ENCODE results near the gene HLA-E. TPM values are rescaled to one million over a fixed set of nuclear protein-coding genes. Genes with fewer than 3 reads are reported as not detected.

Gene HLA-E
- total RNA-seq, 1 donor from 2014 or later, result 89.9 TPM

GRCh38 chr6:30542915-30543314 is 53.6 kb downstream of the HLA-E start:
- TF ChIP-seq CTCF (IDR thresholded peaks at IDR 0.05), result peak; percentile 25
- Mint-ChIP-seq H3K4me3 (ENCODE audit: unreplicated experiment) (no peak overlapping the region), H3K9me3 (ENCODE audit: low read depth) (no peaks in the 10 kb centered on the region), H3K27ac (ENCODE audit: unreplicated experiment) (no peak overlapping the region), H3K27me3 (ENCODE audit: low read depth) (no peaks in the 10 kb centered on the region), H3K4me1 (ENCODE audit: low read depth) (peaks cover 19% of the 10 kb centered on the region), H3K36me3 (ENCODE audit: low read depth) (peaks cover 3% of the 10 kb centered on the region)
- DNase-seq (ENCODE audit: low spot score), result no peak

Other genes with a start within 250 kb of the HLA-E start
- 12.5 to 14.8 TPM (median 13.7 TPM) in 3 replicates for gene TRIM39, start 162.6 kb upstream of the HLA-E start, total RNA-seq
- 38.4 to 41.8 TPM (median 39.7 TPM) in 3 replicates for gene RPP21, start 144.4 kb upstream of the HLA-E start, total RNA-seq
- gene GNL1, start 67.0 kb downstream of the HLA-E start, total RNA-seq, result 57.7 to 76.7 TPM (median 61.5 TPM) in 3 replicates
- 8.6 to 13.6 TPM (median 9.9 TPM) in 3 replicates for gene PRR3, start 67.8 kb downstream of the HLA-E start, total RNA-seq
- gene ABCF1, start 81.9 kb downstream of the HLA-E start, total RNA-seq, result 51.9 to 66.1 TPM (median 53.0 TPM) in 3 replicates
- gene PPP1R10, start 127.7 kb downstream of the HLA-E start, total RNA-seq, result 57.1 to 64.5 TPM (median 58.2 TPM) in 3 replicates
- gene MRPS18B, start 128.3 kb downstream of the HLA-E start, total RNA-seq, result 23.3 to 25.4 TPM (median 24.7 TPM) in 3 replicates
- 11.4 to 18.7 TPM (median 12.5 TPM) in 3 replicates for gene ATAT1, start 137.4 kb downstream of the HLA-E start, total RNA-seq
- gene C6orf136, start 157.6 kb downstream of the HLA-E start, total RNA-seq, result 11.5 to 18.3 TPM (median 13.4 TPM) in 3 replicates
- 20.4 to 29.6 TPM (median 22.6 TPM) in 3 replicates for gene DHX16, start 183.5 kb downstream of the HLA-E start, total RNA-seq
- gene PPP1R18, start 197.1 kb downstream of the HLA-E start, total RNA-seq, result 99.9 to 171 TPM (median 165 TPM) in 3 replicates
- 18.6 to 26.3 TPM (median 20.0 TPM) in 3 replicates for gene NRM, start 201.5 kb downstream of the HLA-E start, total RNA-seq
- gene MDC1, start 227.8 kb downstream of the HLA-E start, total RNA-seq, result 25.5 to 33.5 TPM (median 33.1 TPM) in 3 replicates
- 681 to 975 TPM (median 692 TPM) in 3 replicates for gene TUBB, start 230.8 kb downstream of the HLA-E start, total RNA-seq

Measured in chondrocyte (in vitro differentiated cells).